IMR-90 (cell line): ENCODE measurements around the gene ZNF750. TPM values are rescaled to one million over a fixed set of nuclear protein-coding genes. Genes with fewer than 3 reads are reported as not detected.

Experiments
- ATAC-seq: fragments of 200-7000 bp; cut with Tn5 transposase; 2 replicates; pipeline ENCODE4 v1.9.1; 2020; ENCODE audit warnings: low read depth, mild to moderate bottlenecking, moderate library complexity
- BruUV-seq: library from RNA; stranded (reverse); fragments of 400-500 nt; replicated peaks from 2 replicates; lab custom pipeline; 2021; lab: Mats Ljungman, UMichigan
- CTCF ChIA-PET: fragments of 300-600 bp; formaldehyde crosslinking; extraction: SDS; loops from one replicate; lab custom pipeline; 2021; ENCODE audit warnings: antibody characterized with exemption; lab: Yijun Ruan, JAX
- POLR2A ChIA-PET: fragments of 300-600 bp; sonication (Branson Sonifier 250); formaldehyde crosslinking; loops from one replicate; lab custom pipeline; 2022; ENCODE audit warnings: antibody characterized with exemption; ENCODE audit not compliant: unreplicated experiment; lab: Charles Lee
- DNase-seq: peaks from one replicate; pipeline ENCODE4 v3.0.0; 2013
- H2AFZ ChIP-seq: replicated peaks from 2 replicates; pipeline ENCODE3; 2013; ENCODE audit warnings: low read length, mild to moderate bottlenecking; ENCODE audit not compliant: poor library complexity
- H2AK5ac ChIP-seq: 2 replicates; pipeline ENCODE4 v1.6.1; 2013; ENCODE audit warnings: low read depth, low read length, inconsistent platforms
- H2AK9ac ChIP-seq: replicated peaks from 2 replicates; pipeline ENCODE3; 2013; ENCODE audit warnings: mild to moderate bottlenecking, low read depth, low read length, moderate library complexity; ENCODE audit not compliant: poor library complexity
- H2BK120ac ChIP-seq: 2 replicates; pipeline ENCODE4 v1.6.1; 2013; ENCODE audit warnings: low read depth, low read length, inconsistent platforms
- H2BK15ac ChIP-seq: 3 replicates; pipeline ENCODE4 v1.6.1; 2013; ENCODE audit warnings: low read depth, low read length, inconsistent platforms
- H2BK20ac ChIP-seq: 2 replicates; pipeline ENCODE4 v1.6.1; 2013; ENCODE audit warnings: low read depth, mild to moderate bottlenecking, inconsistent platforms, low read length, moderate library complexity
- H2BK5ac ChIP-seq: 2 replicates; pipeline ENCODE4 v1.6.1; 2013; ENCODE audit warnings: mild to moderate bottlenecking, low read depth, low read length, inconsistent platforms; ENCODE audit not compliant: poor library complexity, severe bottlenecking
- H3K14ac ChIP-seq: replicated peaks from 2 replicates; pipeline ENCODE4 v1.6.1; 2013; ENCODE audit warnings: low read depth, low read length, inconsistent platforms
- H3K18ac ChIP-seq: 2 replicates; pipeline ENCODE4 v1.6.1; 2013; ENCODE audit warnings: low read depth, low read length, control low read depth
- H3K23ac ChIP-seq: 2 replicates; pipeline ENCODE4 v1.6.1; 2013; ENCODE audit warnings: low read depth, low read length, inconsistent platforms
- H3K27ac ChIP-seq: 2 replicates; pipeline ENCODE4 v1.5.1; 2013; ENCODE audit warnings: mild to moderate bottlenecking, control low read depth, low read length; ENCODE audit not compliant: insufficient read depth
- H3K27me3 ChIP-seq: 2 replicates; pipeline ENCODE4 v1.6.1; 2013; ENCODE audit warnings: low read length; ENCODE audit not compliant: control insufficient read depth, insufficient read depth
- H3K36me3 ChIP-seq: 2 replicates; pipeline ENCODE4 v1.6.1; 2013; ENCODE audit warnings: low read length, mixed read lengths; ENCODE audit not compliant: control insufficient read depth, insufficient read depth
- H3K4ac ChIP-seq: 2 replicates; pipeline ENCODE4 v1.6.1; 2013; ENCODE audit warnings: low read depth, low read length, inconsistent platforms
- H3K4me1 ChIP-seq: 2 replicates; pipeline ENCODE4 v1.6.1; 2013; ENCODE audit warnings: low read length, mixed read lengths; ENCODE audit not compliant: control insufficient read depth, insufficient read depth
- H3K4me2 ChIP-seq: 2 replicates; pipeline ENCODE4 v1.6.1; 2013; ENCODE audit warnings: low read depth, mild to moderate bottlenecking, control low read depth, low read length, moderate library complexity
- H3K4me3 ChIP-seq: 2 replicates; pipeline ENCODE4 v1.5.1; 2013; ENCODE audit warnings: low read depth, mild to moderate bottlenecking, control low read depth, low read length, moderate library complexity; ENCODE audit not compliant: insufficient read depth
- H3K56ac ChIP-seq: 2 replicates; pipeline ENCODE4 v1.6.1; 2013; ENCODE audit warnings: low read length, inconsistent platforms; ENCODE audit not compliant: insufficient read depth; ENCODE audit errors: extremely low read depth
- H3K79me1 ChIP-seq, 2 experiments: 2 replicates each; pipeline ENCODE4 v1.6.1; 2013; ENCODE audit warnings: low read length in 2 of 2, inconsistent platforms in 1 of 2, low read depth in 1 of 2
- H3K9ac ChIP-seq: 2 replicates; pipeline ENCODE4 v1.6.1; 2013; ENCODE audit warnings: low read depth, low read length, control low read depth
- H3K9me1 ChIP-seq: 2 replicates; pipeline ENCODE4 v1.6.1; 2013; ENCODE audit warnings: low read length, inconsistent platforms; ENCODE audit not compliant: insufficient read depth
- H3K9me3 ChIP-seq: 2 replicates; pipeline ENCODE4 v1.6.1; 2013; ENCODE audit warnings: low read length; ENCODE audit not compliant: control insufficient read depth, insufficient read depth
- H4K20me1 ChIP-seq: 2 replicates; pipeline ENCODE4 v1.6.1; 2013; ENCODE audit warnings: low read length, inconsistent platforms; ENCODE audit not compliant: insufficient read depth
- H4K5ac ChIP-seq: 2 replicates; pipeline ENCODE4 v1.6.1; 2013; ENCODE audit warnings: mild to moderate bottlenecking, low read depth, low read length, control low read depth
- H4K8ac ChIP-seq, 2 experiments: 2 replicates each; pipeline ENCODE4 v1.6.1; 2013; ENCODE audit warnings: low read depth in 2 of 2, low read length in 2 of 2, control low read depth in 1 of 2, inconsistent platforms in 1 of 2
- H4K91ac ChIP-seq: 2 replicates; pipeline ENCODE4 v1.6.1; 2013; ENCODE audit warnings: low read depth, low read length, inconsistent platforms; ENCODE audit not compliant: insufficient read depth
- BHLHE40 ChIP-seq: fragments of 150-350 bp; IDR thresholded peaks from 2 replicates; pipeline ENCODE4 v1.6.1; 2016; ENCODE audit warnings: mild to moderate bottlenecking, low read depth, low read length
- CEBPB ChIP-seq: IDR thresholded peaks from 2 replicates; pipeline ENCODE4 v1.6.1; 2012; ENCODE audit warnings: low read depth, low read length, improper control_type of control experiment
- CHD1 ChIP-seq: IDR thresholded peaks from 2 replicates; pipeline ENCODE4 v1.6.1; 2012; ENCODE audit warnings: low read depth, low read length, improper control_type of control experiment
- FOS ChIP-seq: fragments of 150-350 bp; IDR thresholded peaks from 2 replicates; pipeline ENCODE4 v1.6.1; 2016; ENCODE audit warnings: low read depth, low read length
- MAFK ChIP-seq: IDR thresholded peaks from 2 replicates; pipeline ENCODE4 v1.6.1; 2012; ENCODE audit warnings: low read depth, low read length, improper control_type of control experiment
- MAZ ChIP-seq: IDR thresholded peaks from 2 replicates; pipeline ENCODE4 v1.6.1; 2012; ENCODE audit warnings: low read depth, mild to moderate bottlenecking, low read length, improper control_type of control experiment, moderate library complexity, borderline replicate concordance
- MXI1 ChIP-seq: IDR thresholded peaks from 2 replicates; pipeline ENCODE4 v1.6.1; 2012; ENCODE audit warnings: low read depth, mild to moderate bottlenecking, low read length, moderate library complexity, borderline replicate concordance
- NFE2L2 ChIP-seq: fragments of 150-350 bp; IDR thresholded peaks from 2 replicates; pipeline ENCODE4 v1.6.1; 2016; ENCODE audit warnings: low read depth, mild to moderate bottlenecking, low read length
- POLR2A ChIP-seq: IDR thresholded peaks from 2 replicates; pipeline ENCODE4 v1.6.1; 2012; ENCODE audit warnings: mild to moderate bottlenecking, low read depth, low read length
- RAD21 ChIP-seq: IDR thresholded peaks from 2 replicates; pipeline ENCODE4 v1.6.1; 2012; ENCODE audit warnings: low read length, improper control_type of control experiment
- RCOR1 ChIP-seq: IDR thresholded peaks from 2 replicates; pipeline ENCODE4 v1.6.1; 2012; ENCODE audit warnings: mild to moderate bottlenecking, low read length, improper control_type of control experiment; ENCODE audit not compliant: insufficient replicate concordance
- RFX5 ChIP-seq: IDR thresholded peaks from 2 replicates; pipeline ENCODE4 v1.8.0; 2012; ENCODE audit warnings: low read depth, mild to moderate bottlenecking, low read length, moderate library complexity
- SMC3 ChIP-seq: fragments of 150-350 bp; IDR thresholded peaks from 2 replicates; pipeline ENCODE4 v1.6.1; 2016; ENCODE audit warnings: low read depth, mild to moderate bottlenecking, antibody characterized with exemption, low read length, moderate library complexity
- WGBS, 2 experiments: methylation state at CpG; one replicate each; pipeline versions ENCODE4 v1.1.5 to v1.1.7; 2013; ENCODE audit warnings: missing lambda C conversion rate in 2 of 2; ENCODE audit not compliant: insufficient read length in 1 of 2; ENCODE audit errors: extremely low coverage in 2 of 2; 5-methylcytosine and 5-hydroxymethylcytosine counted together
- dilution Hi-C: fragments of 300-500 bp; cut with HindIII; formaldehyde crosslinking; loops from one replicate; pipeline ENCODE4 v1.14.3; 2018; ENCODE audit warnings: low sequenced_read_pairs; ENCODE audit not compliant: unreplicated experiment
- in situ Hi-C: fragments of 300-500 bp; cut with MboI; formaldehyde crosslinking; loops from 3 replicates; pipeline ENCODE4 v1.14.3; 2019; ENCODE audit warnings: low sequenced_read_pairs, inconsistent platforms, mixed read lengths
- intact Hi-C: fragments of 100-400 bp; cut with micrococcal nuclease; formaldehyde crosslinking; loops from 2 replicates; pipeline ENCODE4 v1.10.0; 2022
- polyA plus RNA-seq, 3 experiments: library from polyadenylated mRNA; depleted of rRNA; stranded (reverse); fragments of >200 nt; gene quantifications; 2 replicates each; pipeline ENCODE4 v1.2.3, GENCODE V29; 2012; ENCODE audit warnings: low replicate concordance in 1 of 3
- total RNA-seq: library from RNA; depleted of rRNA; stranded (reverse); fragments of >200 nt; gene quantifications from 2 replicates; pipeline ENCODE4 v1.2.3, GENCODE V29; 2012
- TF ChIP-seq, protein P1 (sequence below): conservative IDR thresholded peaks from 2 replicates; pipeline ENCODE4 v1.5.1; 2012; ENCODE audit warnings: mild to moderate bottlenecking, low read depth, low read length, improper control_type of control experiment
- TF ChIP-seq, protein P2 (sequence below): fragments of 150-350 bp; IDR thresholded peaks from 2 replicates; pipeline ENCODE4 v1.6.1; 2016; ENCODE audit warnings: low read depth, mild to moderate bottlenecking, low read length, moderate library complexity, borderline replicate concordance
- TF ChIP-seq, protein P3 (sequence below): fragments of 150-350 bp; IDR thresholded peaks from 2 replicates; pipeline ENCODE4 v1.6.1; 2017; ENCODE audit warnings: mild to moderate bottlenecking, antibody characterized with exemption, low read length, low read depth

The ZNF750 gene
- total and polyA plus RNA-seq, 2 of the 4 experiments (the other 2 are of a cell fraction) = not detected

DNA sequence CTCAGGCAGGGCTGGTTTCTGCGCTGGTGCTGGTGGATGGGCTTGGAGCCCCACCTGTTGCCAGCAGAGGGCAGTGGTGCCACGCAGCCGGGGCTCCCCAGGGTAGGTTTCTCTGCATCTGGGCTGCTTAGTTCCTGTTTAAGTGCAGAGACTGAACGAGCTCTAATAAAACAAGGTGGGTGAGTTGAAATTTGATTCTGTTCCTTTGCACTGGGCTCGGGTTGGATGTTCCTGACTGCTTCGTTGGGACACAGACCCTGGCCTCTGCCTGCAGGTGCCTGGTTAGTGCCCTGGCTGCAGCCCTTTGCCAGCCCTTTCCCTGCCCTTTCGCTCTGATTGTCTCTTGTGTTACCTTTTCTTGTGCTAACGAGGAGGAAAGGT, 57.9 kb downstream of the ZNF750 start:
- H3K4me1 ChIP-seq = peaks cover 4% of the 10 kb centered on the region; the same call in 1 of the 2 replicates
- ATAC-seq = peak; percentile 100
- H3K23ac ChIP-seq = no peak overlapping the region
- no TSS peak for BruUV-seq
- peaks cover 14% of the 10 kb centered on the region for H3K36me3 ChIP-seq
- peaks cover 14% of the 10 kb centered on the region for H4K20me1 ChIP-seq
- H2AK9ac ChIP-seq = peak overlapping the region; percentile 82
- H2BK15ac ChIP-seq = no peak overlapping the region
- ChIA-PET POLR2A (interaction anchor here (0.5 kb wide), 1 partner anchor 33 kb away, joined by 7 read pairs; no protein-coding TSS in a partner anchor), CTCF (interaction anchor here (0.6 to 1.0 kb wide), 3 partner anchors 24 to 189 kb away, joined by 3 to 4 read pairs (median 3); no protein-coding TSS in a partner anchor)
- peak; percentile 71 for DNase-seq
- no peak overlapping the region for H3K14ac ChIP-seq
- H2BK20ac ChIP-seq = no peak overlapping the region
- in situ Hi-C loops = no loop called here
- H3K9ac ChIP-seq = no peak overlapping the region
- dilution Hi-C loops = no loop called here
- no peak overlapping the region for H3K4me2 ChIP-seq
- H2BK5ac ChIP-seq = no peak overlapping the region
- H3K4ac ChIP-seq = no peak overlapping the region
- H3K56ac ChIP-seq = no peak overlapping the region
- H3K27me3 ChIP-seq = no peaks in the 10 kb centered on the region
- no peak overlapping the region for H4K5ac ChIP-seq
- H4K91ac ChIP-seq = no peak overlapping the region
- peaks cover 0 to 32% of the 10 kb centered on the region in 2 experiments; a peak in 3 of 4 replicates for H3K79me1 ChIP-seq
- H3K27ac ChIP-seq = no peak overlapping the region
- intact Hi-C loops = loop anchor here (1.0 to 5.0 kb wide), 4 partner anchors 95 to 300 kb away; no protein-coding TSS in a partner anchor
- no peaks in the 10 kb centered on the region for H3K9me1 ChIP-seq
- no peak overlapping the region for H2AK5ac ChIP-seq
- 18% methylated on average over 4 of the region's 8 CpGs; no CpG with 5 or more reads in 1 of the 2 experiments for WGBS, 2 experiments
- H2AFZ ChIP-seq = peak overlapping the region; percentile 81
- peak overlapping the region in 1 of 2 experiments; percentile 59; a peak in 1 of 4 replicates for H4K8ac ChIP-seq
- no peaks in the 10 kb centered on the region for H3K9me3 ChIP-seq
- H3K18ac ChIP-seq = no peak overlapping the region
- no peak overlapping the region for H2BK120ac ChIP-seq
- TF ChIP-seq, protein P1, sequence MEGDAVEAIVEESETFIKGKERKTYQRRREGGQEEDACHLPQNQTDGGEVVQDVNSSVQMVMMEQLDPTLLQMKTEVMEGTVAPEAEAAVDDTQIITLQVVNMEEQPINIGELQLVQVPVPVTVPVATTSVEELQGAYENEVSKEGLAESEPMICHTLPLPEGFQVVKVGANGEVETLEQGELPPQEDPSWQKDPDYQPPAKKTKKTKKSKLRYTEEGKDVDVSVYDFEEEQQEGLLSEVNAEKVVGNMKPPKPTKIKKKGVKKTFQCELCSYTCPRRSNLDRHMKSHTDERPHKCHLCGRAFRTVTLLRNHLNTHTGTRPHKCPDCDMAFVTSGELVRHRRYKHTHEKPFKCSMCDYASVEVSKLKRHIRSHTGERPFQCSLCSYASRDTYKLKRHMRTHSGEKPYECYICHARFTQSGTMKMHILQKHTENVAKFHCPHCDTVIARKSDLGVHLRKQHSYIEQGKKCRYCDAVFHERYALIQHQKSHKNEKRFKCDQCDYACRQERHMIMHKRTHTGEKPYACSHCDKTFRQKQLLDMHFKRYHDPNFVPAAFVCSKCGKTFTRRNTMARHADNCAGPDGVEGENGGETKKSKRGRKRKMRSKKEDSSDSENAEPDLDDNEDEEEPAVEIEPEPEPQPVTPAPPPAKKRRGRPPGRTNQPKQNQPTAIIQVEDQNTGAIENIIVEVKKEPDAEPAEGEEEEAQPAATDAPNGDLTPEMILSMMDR = peak; percentile 98
- TF ChIP-seq BHLHE40 = no peak
- TF ChIP-seq NFE2L2 = no peak
- TF ChIP-seq, protein P2, sequence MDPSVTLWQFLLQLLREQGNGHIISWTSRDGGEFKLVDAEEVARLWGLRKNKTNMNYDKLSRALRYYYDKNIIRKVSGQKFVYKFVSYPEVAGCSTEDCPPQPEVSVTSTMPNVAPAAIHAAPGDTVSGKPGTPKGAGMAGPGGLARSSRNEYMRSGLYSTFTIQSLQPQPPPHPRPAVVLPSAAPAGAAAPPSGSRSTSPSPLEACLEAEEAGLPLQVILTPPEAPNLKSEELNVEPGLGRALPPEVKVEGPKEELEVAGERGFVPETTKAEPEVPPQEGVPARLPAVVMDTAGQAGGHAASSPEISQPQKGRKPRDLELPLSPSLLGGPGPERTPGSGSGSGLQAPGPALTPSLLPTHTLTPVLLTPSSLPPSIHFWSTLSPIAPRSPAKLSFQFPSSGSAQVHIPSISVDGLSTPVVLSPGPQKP = no peak
- peak; percentile 98 for TF ChIP-seq SMC3
- no peak for TF ChIP-seq RCOR1
- no peak for TF ChIP-seq MXI1
- TF ChIP-seq RFX5 = no peak
- no peak; the same call in 1 of the 2 replicates for TF ChIP-seq CHD1
- peak; percentile 56; the same call in 1 of the 2 replicates for TF ChIP-seq POLR2A
- TF ChIP-seq MAFK = no peak
- TF ChIP-seq RAD21 = peak; percentile 99
- TF ChIP-seq, protein P3, sequence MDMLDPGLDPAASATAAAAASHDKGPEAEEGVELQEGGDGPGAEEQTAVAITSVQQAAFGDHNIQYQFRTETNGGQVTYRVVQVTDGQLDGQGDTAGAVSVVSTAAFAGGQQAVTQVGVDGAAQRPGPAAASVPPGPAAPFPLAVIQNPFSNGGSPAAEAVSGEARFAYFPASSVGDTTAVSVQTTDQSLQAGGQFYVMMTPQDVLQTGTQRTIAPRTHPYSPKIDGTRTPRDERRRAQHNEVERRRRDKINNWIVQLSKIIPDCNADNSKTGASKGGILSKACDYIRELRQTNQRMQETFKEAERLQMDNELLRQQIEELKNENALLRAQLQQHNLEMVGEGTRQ = no peak
- no peak for TF ChIP-seq CEBPB
- no peak for TF ChIP-seq FOS
- TF ChIP-seq MAZ = no peak
- H3K4me3 ChIP-seq = no peak overlapping the region
